NCI-H82 treated with DMSO at 0.1 percent for 48 hours (cell line): ENCODE measurements around the gene TCEAL9.
"Not testable (repeated sequence)": the region's sequence is repeated elsewhere in the genome, so short reads cannot be mapped to it uniquely, and the experiment has no call there.

Source experiments
- DNase-seq: peaks from one replicate; lab custom pipeline; 2025; ENCODE audit not compliant: unreplicated experiment; lab: John Stamatoyannopoulos, UW

Gene TCEAL9

DNA sequence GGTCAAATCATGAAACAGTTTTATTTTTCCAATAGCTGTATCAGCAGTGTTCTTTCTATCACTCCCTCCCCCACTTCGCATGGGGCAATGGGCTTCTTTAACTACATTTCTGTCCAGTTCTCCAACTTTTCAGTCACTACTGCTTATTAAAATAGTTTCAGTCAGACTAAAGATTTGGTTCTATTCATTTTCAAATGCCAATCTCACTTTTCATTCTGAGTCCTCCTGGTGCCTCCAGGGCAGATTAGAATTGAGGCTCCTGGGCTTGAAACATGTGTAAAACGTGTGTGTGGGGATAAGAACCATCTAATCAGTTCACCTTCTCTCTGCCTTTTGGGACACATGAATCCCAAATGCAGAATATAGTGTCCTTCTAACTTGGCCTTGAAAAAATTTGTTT, 16.6 kb downstream of the TCEAL9 start:
- DNase-seq = no peak

DNA sequence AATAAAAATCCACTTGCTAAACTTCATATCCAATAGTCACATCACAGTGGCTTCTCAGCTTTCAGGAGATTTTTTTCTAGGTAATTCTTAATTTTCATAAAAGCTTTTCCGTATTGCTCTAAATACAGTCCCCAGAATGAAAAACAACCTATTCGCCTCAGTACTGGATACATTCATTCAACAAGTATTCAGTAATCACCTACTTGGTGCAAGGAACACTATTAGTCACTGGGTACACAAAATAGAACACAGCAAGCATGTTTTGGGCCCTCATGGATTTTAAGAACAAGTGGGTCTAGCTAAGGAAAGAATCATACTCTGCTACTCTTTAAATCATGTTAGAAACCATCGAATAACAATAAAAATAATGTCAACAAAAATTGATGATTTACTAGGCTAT, 17.3 kb downstream of the TCEAL9 start:
- DNase-seq = no peak

DNA sequence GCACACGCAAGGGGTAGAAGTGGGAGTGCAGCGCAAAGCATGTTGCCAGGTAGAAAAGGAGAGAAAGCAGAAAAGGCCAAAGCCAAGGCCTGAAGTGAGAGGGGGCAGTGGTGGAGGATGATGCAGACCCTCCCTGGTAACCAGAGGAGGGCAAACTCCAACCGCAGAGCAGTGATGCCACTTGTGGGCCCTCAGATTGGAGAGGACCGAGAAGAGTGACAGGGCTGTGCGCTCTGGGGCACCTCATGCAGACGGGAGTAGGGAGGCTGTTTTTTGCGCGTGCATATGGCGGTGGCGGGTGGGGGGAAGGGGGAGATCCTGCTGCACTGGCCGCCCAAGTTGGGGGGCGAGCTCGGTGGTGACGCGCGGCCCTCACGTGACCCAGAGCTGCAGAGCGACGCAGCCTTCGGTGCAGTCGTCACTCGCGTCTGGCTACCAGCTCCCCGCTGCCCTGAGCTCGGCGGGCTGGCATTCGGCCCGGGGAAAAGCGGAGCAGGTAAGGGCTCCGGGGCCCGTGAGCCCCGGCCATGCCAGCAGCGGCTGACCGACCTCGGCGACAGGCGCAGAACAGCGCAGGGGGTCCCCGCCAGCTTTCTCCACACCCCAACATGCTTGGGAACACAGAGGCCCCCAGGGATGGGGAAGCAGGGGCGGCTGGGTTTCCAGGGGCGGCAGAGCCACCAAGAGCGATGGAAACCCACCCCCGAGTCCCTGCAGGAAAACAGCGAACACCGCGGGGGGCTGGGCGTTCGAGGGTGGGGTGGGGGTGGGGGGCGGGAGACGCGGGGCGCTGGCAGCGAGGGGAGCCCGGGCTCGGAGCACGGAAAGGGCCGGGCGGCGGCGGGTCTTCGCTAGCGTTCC, 20.0 kb downstream of the TCEAL9 start, which contains the start of gene BEX3:
BEX3 (plus strand) TSS at position 421 of the 861 bp plus-strand sequence. CDS start 984 bp downstream, outside the sequence.
- DNase-seq = no peak

DNA sequence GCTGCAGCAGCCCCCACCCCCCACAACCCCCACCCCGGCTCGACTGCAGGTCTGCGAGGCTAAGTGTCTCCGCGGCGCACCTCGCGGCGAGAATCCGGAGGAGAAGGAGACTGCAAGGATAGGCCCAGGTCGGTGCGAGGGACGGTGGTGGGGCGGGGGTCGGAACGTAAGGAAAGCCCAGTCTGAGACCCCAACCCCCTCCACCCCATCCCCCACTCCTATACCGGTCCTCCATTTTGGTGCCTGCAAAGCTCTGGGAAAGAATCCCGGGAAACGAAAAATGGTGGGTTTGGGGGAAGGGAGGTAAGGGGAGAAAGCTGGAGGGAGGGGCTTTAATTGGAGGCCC, 20.6 kb downstream of the TCEAL9 start:
- DNase-seq = no peak

DNA sequence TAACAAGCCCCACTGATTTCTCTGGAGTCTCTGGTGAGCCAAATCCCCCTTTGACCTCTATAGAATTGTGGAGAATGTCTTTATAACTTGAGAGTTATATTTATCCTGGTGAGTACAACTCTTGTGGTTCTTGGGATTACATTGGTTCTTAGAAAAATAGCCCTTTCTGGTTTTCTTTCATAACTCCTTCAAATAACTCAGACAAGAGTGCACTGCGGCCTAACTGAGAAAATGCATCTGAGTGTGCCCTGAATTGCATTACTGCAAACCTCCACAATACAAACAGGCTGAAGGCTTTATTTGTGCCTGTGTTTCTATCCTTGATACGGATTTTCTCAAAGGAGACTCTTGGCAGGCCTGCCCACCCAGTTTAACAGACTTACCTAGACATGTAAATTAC, 22.7 kb downstream of the TCEAL9 start:
- DNase-seq = no peak

DNA sequence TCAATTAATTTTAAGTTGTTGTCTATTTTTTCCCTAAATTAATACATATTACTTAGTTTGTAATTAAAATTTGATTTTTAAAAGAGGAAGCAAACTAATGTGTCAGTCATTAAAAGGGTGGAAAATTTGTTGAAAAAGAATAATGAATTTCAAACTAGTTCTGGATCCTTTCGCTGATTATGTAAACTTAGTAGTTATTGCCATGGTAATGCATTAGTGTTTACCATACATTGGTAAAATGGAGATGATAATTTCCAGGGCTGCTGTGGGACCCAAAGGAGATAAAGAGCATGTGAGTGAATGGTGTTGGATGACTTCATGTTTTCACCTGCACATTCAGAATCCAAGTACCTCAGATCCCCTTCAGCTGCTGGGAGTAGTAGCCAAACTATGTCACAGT, 26.6 kb downstream of the TCEAL9 start:
- no peak for DNase-seq

DNA sequence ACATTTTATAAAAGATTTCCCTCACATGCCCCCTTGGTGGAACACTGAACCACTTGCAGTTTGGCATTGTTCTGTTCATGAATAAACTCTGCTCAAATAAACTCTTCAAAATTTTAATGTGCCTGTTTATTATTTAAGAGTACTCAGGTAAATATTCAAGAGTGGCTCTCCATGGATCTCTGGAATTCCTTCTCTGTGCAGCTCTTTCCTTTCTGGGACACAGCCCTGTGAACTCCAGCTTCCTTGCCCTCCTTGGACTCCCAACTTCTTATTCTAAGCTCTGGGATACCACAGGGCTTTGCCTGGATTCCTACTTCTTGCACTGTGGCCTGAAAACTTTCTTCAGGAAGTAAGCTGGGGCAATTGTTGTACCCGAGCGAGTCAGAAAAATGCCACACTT, 28.4 kb downstream of the TCEAL9 start:
- no peak for DNase-seq

DNA sequence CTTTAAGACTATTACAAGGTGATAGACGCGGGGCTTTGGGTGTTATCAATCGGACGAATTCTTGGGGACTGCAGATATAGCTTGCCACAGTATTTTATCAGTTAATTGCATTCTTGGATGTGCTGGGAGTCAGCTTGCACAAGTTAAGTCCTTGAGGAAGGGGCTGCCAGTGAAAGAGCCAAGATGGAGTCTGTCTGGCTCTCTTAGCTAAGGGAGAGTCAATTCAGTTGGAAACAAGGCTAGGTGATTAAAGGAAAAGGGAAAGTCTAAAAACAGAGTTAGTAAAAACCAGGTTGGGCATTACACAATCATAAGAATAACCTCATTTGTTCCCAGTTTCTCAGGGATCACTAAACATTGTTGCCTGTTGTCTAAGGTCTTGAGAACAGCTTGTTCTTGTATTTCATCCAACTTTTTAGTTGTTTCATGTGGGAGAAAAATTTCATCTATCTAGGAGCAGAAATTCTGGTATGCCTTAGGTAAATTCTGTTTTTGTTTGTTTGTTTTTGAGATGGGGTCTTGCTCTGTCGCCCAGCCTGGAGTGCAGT, 29.1 kb downstream of the TCEAL9 start:
- DNase-seq = not testable (repeated sequence)

DNA sequence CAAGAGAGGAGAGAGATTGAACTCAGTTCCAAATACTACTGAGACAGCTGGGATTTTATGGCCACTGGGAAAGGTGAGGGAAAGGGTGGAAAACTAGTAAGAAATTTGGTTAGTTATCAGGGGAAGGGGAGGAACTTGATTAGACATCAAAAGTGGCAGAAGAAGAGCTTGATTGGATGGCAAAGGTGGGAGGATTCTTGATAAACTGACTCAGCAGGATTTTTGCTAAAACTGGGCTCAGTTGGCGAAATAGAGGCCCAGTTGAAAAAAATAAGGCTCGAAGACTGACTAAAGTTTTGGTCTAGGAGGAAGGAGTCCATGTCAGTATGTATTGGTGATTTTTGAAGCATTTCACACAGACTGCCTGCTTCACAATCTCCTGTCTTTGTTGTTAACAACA, 30.0 kb downstream of the TCEAL9 start:
- DNase-seq = no peak

DNA sequence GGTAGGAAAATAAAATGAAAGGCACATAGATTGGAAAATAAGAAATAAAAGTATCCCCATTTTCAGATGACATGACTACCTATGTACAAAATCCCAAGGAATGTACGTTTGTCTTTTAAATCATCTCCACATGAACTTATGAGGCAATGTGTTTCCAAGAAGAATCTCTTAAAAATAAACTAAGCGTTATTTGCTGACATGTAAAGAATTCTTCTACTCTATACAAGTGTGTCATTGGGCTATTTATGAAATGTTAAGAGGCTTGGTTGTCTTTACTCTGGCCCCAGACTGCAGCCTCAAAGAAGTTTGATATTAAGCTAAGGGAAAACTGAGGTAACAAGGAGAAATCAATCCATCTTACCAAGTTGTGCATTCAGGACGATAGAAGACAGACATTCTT, 37.2 kb downstream of the TCEAL9 start:
- no peak for DNase-seq

DNA sequence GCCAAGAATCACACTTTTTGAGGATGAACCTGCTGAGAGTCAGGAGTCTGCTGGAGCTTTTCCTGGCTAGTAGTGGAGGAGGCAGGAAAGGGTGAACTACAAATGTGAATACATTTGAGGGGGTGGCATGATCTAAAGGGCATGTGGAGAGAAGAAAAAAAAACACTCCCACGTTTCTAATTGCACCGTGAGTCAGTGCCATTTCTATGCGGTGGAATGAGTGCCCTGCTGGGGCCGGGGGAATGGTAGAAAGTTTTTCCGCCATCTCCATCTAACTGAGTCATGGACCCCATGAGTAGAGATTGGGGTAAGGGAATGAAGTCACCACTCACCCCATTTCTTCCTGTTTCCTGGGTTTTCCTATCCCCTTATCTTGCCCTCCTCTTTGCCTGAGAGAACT, 39.9 kb downstream of the TCEAL9 start:
- no peak for DNase-seq

DNA sequence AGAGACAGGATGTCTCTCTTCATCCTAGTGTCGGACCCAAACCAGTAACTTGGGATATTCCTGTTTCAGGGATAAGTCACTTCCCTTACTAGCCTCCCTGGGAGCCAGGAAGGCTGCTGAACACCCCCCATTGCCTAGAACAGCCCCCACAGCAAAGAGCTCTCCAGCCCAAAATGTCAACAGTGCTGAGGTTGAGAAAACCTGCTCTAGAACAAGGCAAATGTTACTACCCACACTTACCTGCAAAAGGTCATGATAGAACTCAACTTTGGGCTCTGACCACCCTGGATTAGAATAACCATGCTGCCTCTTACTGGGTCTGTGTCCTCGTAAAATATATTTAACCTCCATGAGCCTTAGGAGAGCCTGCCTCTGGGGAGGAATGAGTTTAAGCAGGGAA, 40.4 kb downstream of the TCEAL9 start:
- DNase-seq = no peak

DNA sequence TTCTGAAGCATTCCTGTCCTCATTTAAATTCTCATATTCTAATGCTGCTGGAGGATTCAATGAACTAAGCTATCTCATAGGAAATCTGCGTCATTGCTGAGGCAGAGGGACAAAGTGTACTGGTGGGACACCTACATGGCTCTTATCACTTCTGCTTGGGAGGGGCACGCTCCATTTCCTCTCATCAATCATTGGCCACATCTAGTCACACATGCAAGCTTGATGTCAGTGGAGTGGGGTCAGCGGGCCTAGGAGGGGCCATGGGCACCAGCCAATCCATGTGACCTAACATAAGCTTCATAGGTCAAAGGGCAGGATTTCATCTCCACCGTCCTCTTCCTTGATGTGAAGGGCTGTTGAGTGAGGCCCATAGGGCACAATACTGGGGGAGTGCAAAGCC, 41.4 kb downstream of the TCEAL9 start:
- DNase-seq = no peak

DNA sequence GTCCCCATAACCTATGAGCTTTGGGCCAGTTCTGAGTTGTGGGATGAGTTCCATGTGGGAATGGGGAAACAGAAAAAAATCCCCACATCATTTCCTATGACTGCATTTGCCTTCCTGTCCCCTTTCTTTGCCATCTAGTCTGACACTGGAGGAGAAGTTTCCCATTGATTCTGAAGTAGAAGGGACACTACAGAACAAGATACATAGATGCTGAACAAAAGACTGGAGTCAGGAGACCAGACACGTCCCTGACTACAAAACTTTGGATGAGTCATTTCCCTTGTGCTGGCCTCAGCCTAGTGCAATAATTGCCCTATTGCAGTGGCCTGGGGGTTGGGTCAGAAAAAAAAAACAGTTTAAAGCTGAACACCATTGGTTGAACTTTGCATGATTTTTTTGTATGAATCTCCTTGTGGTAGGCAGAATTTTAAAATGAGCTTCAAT, 42.1 kb downstream of the TCEAL9 start:
- DNase-seq = no peak

DNA sequence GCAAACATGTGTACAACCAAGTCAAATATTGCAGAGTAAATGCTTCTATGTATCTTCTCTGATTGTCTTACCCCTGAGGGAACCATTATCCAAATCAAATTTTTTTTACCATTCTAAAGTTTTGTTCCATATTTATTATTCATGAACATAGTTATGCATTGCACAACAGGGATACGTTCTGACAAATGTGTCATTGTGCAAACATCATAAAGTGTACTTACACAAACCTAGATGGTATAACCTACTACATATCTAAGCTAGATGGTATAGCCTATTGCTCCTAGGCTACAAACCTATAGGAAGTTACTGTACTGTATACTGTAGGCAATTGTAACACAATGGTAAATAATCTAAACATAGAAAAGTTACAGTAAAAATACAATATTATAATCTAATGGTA, 43.4 kb downstream of the TCEAL9 start:
- DNase-seq = no peak

DNA sequence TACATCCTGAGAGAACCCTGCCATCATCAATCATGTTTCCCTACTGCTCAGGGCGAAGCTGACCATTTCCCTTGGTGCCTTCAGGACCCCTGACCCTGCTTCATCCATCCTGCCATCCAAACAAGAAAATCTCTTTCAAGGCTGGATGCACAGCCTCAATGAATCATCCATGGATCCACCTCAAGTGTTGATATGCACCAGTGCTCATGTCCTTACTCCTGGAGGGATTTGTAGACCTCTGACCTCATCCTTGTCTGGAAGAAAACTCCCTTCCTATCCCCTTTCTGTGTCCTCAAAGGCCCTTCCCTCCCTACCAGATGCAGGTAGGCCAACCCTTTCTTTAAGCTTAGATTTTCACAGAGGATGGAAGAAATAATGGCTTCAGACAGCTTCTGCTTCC, 44.6 kb downstream of the TCEAL9 start:
- no peak for DNase-seq

DNA sequence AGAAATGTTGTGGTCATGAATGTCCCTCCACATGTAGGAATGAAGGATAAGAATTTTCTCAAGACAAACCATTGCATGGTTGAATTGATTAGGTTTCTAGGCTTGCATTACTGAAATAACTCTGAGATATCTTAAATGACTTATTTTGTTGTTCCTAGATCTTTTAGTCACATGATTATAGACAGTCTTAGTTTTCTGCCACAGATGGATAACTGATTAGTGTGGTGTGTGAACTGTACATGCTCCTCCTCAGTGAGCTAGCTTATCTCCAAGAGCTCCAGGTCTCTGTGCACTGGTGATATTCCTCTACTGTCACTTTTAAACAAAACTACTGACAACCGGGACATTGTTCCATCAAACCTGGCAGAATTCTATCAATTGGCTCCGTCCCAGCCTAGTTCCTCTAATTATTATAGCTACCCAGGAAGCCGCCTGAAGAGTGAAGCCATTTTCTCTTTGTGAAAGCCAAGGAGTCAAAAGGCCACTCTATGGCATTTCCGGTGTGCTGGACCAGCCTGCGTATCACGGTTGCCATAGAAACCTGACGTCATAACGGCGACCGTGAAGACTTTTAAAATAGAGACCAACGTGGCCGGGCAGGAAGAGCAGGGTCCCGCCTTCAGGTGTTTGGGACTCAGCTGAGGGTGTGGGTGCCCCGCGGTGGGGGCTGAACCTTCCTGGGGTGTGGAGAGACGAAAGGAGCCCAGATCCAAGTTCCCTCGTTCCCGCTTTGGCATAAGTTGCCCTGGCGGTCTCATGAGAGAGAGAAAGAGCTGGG, 48.1 kb downstream of the TCEAL9 start:
- no peak for DNase-seq

DNA sequence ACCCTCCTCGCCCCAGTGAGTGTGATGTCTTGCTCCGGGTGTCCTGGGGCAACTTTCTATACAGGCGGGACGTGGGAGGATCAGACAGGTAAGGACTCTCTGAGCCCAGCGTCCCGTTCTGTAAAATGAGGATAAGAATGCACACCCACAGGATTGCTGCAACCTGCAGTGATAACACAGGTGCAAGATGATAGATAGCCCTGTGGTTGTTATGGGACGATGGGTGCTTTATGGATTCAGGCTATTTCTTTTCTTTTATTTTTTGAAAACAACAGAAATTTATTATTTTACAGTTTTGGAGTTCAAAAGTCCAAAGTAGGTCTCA, 48.7 kb downstream of the TCEAL9 start:
- no peak for DNase-seq

DNA sequence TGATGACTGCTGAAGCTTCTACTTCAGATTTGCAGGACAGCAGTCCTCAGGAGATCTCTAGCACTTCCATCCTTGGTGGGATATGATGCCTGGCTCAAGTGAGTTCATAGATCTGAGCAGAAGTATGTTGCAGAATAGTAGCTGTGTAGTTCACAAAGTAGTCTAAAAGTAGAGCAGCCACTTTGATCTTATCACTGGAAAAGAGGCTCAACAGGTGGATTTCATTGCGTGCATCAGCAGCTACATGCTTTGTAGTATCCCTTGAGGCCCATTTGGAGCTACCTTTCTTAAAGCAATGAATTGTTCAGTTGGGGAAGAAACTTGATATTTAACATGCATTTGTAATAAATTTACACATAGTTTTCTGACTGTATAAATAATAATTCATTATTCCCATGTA, 50.0 kb downstream of the TCEAL9 start:
- DNase-seq = no peak

DNA sequence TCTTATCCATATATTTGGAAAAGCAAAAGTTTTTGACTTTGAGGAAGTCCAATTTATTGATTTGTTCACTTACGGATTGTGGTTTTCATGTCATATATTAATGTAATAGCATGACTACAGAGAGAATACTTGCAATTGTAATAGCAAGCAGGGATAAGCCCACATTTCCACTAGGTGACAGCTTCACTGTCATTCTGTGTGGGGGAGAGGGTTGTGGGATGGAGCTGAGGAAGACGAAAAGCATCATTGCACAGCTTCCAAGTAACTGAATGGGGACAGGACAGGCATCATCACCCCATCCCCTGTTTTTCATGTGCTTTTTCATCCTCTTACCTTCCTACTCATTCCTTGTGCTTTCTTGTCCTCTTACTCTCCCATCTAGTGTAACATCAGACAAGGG, 51.5 kb downstream of the TCEAL9 start:
- no peak for DNase-seq
